Measurements from ENCODE around the gene SLC37A1.

DNA sequence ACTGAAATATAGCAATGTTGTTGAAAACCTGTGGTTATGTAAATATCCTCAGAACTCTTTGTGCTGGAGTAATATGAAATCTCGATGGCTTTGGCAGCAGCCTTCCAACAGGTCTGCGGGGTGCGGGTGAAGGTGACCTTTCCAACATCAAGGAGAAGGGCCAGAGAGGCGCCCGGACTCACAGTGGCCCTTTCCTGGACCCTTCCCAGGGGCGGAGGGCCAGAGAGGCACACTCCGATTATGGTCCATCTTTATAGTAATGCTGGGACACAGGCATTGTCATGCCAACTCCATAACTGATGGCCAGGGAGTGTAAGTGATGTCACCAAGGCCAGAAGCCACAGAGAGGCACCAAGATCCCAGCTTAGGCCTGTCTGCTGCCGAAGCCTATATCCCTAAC is 18.1 kb downstream of the SLC37A1 start:
- TF ChIP-seq CTCF (IDR thresholded peaks at IDR 0.05 in 2 of 3, conservative IDR thresholded peaks at IDR 0.05 in 1 of 3; ENCODE audit: insufficient read depth in 2 of 3, low read depth in 1 of 3, low read length in 3 of 3) (no peak), SP1 (CRISPR knock-in tag; IDR thresholded peaks at IDR 0.05) (no peak), RBBP5 (IDR thresholded peaks at IDR 0.05; ENCODE audit: borderline replicate concordance, insufficient read depth, low read length, poor library complexity, severe bottlenecking) (no peak), MYC (IDR thresholded peaks at IDR 0.05; ENCODE audit: low read depth, low read length) (no peak), MYC (CRISPR knock-in tag; IDR thresholded peaks at IDR 0.05; ENCODE audit: borderline replicate concordance, low read depth) (no peak), POLR2A (conservative IDR thresholded peaks at IDR 0.05) (no peak), CHD1 (IDR thresholded peaks at IDR 0.05; ENCODE audit: low read length) (no peak), ILK (tag; IDR thresholded peaks at IDR 0.05; ENCODE audit: borderline replicate concordance, low read depth) (no peak), SUPT5H (IDR thresholded peaks at IDR 0.05) (no peak), PTBP1 (IDR thresholded peaks at IDR 0.05; ENCODE audit: low read depth, low read length) (no peak)

Data from K562 (cell line).